ENCODE results near the gene DCC.

- TF ChIP-seq GATA2 (IDR thresholded peaks at IDR 0.05; ENCODE audit: low read depth, low read length), result no peak
- no peak for TF ChIP-seq GATA3 (IDR thresholded peaks at IDR 0.05; ENCODE audit: low read depth, low read length)
Observed at GRCh38 chr18:52667463-52668065, 327.6 kb downstream of the DCC start.
